Mesenchymal stem cell (in vitro differentiated cells and primary cell): ENCODE results near the gene PIEZO1.

Experiments used
- DNase-seq: peaks from one replicate; pipeline ENCODE4 v3.0.0-alpha.2; 2013
- H2AFZ ChIP-seq: one replicate; pipeline ENCODE4 v1.6.1; 2013; ENCODE audit warnings: low read depth, mild to moderate bottlenecking, control low read depth, inconsistent platforms, low read length, moderate library complexity
- H2AK5ac ChIP-seq: 2 replicates; pipeline ENCODE4 v1.6.1; 2013; ENCODE audit warnings: low read length, moderate library complexity, mild to moderate bottlenecking, inconsistent platforms; ENCODE audit not compliant: severe bottlenecking
- H2BK120ac ChIP-seq: one replicate; pipeline ENCODE4 v1.6.1; 2013; ENCODE audit warnings: low read depth, mild to moderate bottlenecking, inconsistent platforms, low read length, moderate library complexity
- H2BK12ac ChIP-seq, 2 experiments: one replicate each; pipeline ENCODE4 v1.6.1; 2013; ENCODE audit warnings: inconsistent platforms in 2 of 2, low read length in 2 of 2, mild to moderate bottlenecking in 2 of 2, moderate library complexity in 2 of 2, control low read depth in 1 of 2
- H2BK15ac ChIP-seq: one replicate; pipeline ENCODE4 v1.6.1; 2013; ENCODE audit warnings: mild to moderate bottlenecking, low read depth, inconsistent platforms; ENCODE audit not compliant: poor library complexity, severe bottlenecking
- H2BK5ac ChIP-seq: 2 replicates; pipeline ENCODE4 v1.6.1; 2013; ENCODE audit warnings: low read depth, mild to moderate bottlenecking, low read length, control low read depth, inconsistent platforms; ENCODE audit not compliant: poor library complexity, severe bottlenecking
- H3K14ac ChIP-seq, 2 experiments: one replicate each; pipeline ENCODE4 v1.6.1; 2013; ENCODE audit warnings: inconsistent platforms in 2 of 2, low read length in 2 of 2, control low read depth in 1 of 2, mild to moderate bottlenecking in 1 of 2, moderate library complexity in 1 of 2
- H3K18ac ChIP-seq, 2 experiments: one replicate each; pipeline ENCODE4 v1.6.1; 2013; ENCODE audit warnings: inconsistent platforms in 2 of 2, low read length in 2 of 2, control low read depth in 1 of 2, low read depth in 1 of 2, mild to moderate bottlenecking in 1 of 2
- H3K23ac ChIP-seq, 2 experiments: one replicate each; pipeline ENCODE4 v1.6.1; 2013; ENCODE audit warnings: inconsistent platforms in 2 of 2, low read length in 2 of 2, mild to moderate bottlenecking in 2 of 2, moderate library complexity in 2 of 2, control low read depth in 1 of 2
- H3K27ac ChIP-seq: 2 replicates; pipeline ENCODE4 v1.5.1; 2013; ENCODE audit warnings: mild to moderate bottlenecking, moderate library complexity, low read length, control low read depth, inconsistent platforms; ENCODE audit not compliant: poor library complexity, severe bottlenecking
- H3K27me3 ChIP-seq, 2 experiments: 2 replicates each; pipeline versions ENCODE4 v1.6.1 to v1.7.0; 2013; ENCODE audit warnings: low read length in 2 of 2, mild to moderate bottlenecking in 2 of 2, moderate library complexity in 2 of 2, control low read depth in 1 of 2, inconsistent platforms in 1 of 2; ENCODE audit not compliant: control insufficient read depth in 1 of 2, insufficient read depth in 1 of 2
- H3K36me3 ChIP-seq, 2 experiments: 2 replicates each; pipeline versions ENCODE4 v1.6.1 to v1.7.0; 2013; ENCODE audit warnings: low read length in 2 of 2, control low read depth in 1 of 2, inconsistent platforms in 1 of 2, low read depth in 1 of 2, mild to moderate bottlenecking in 1 of 2; ENCODE audit not compliant: insufficient read depth in 2 of 2, control insufficient read depth in 1 of 2
- H3K4ac ChIP-seq, 2 experiments: one replicate each; pipeline ENCODE4 v1.6.1; 2013; ENCODE audit warnings: inconsistent platforms in 2 of 2, low read length in 2 of 2, mild to moderate bottlenecking in 2 of 2, moderate library complexity in 2 of 2, control low read depth in 1 of 2, low read depth in 1 of 2
- H3K4me1 ChIP-seq: 2 replicates; pipeline ENCODE4 v1.6.1; 2013; ENCODE audit warnings: low read depth, low read length, control low read depth; ENCODE audit not compliant: control insufficient read depth, insufficient read depth
- H3K4me2 ChIP-seq: 2 replicates; pipeline ENCODE4 v1.6.1; 2013; ENCODE audit warnings: low read length, mild to moderate bottlenecking, inconsistent platforms; ENCODE audit not compliant: poor library complexity, severe bottlenecking
- H3K4me3 ChIP-seq, 2 experiments: 2 replicates each; pipeline versions ENCODE4 v1.5.1 to v1.7.0; 2013; ENCODE audit warnings: low read length in 2 of 2, mild to moderate bottlenecking in 2 of 2, control low read depth in 1 of 2, low read depth in 1 of 2; ENCODE audit not compliant: insufficient read depth in 1 of 2
- H3K79me1 ChIP-seq: replicated peaks from 2 replicates; pipeline ENCODE4 v1.6.1; 2013; ENCODE audit warnings: mild to moderate bottlenecking, control low read depth, low read length, inconsistent platforms; ENCODE audit not compliant: poor library complexity, severe bottlenecking
- H3K9ac ChIP-seq: 2 replicates; pipeline ENCODE4 v1.7.0; 2013; ENCODE audit warnings: mild to moderate bottlenecking, low read length, moderate library complexity
- H3K9me3 ChIP-seq: 2 replicates; pipeline ENCODE4 v1.7.0; 2013; ENCODE audit warnings: mild to moderate bottlenecking, low read length; ENCODE audit not compliant: control insufficient read depth
- H4K8ac ChIP-seq: one replicate; pipeline ENCODE4 v1.6.1; 2013; ENCODE audit warnings: inconsistent platforms, mild to moderate bottlenecking, low read length, moderate library complexity
- H4K91ac ChIP-seq: one replicate; pipeline ENCODE4 v1.6.1; 2013; ENCODE audit warnings: mild to moderate bottlenecking, low read length, inconsistent platforms
- WGBS: methylation state at CpG from one replicate; pipeline ENCODE4 v1.1.7; 2013; ENCODE audit warnings: mixed read lengths; 5-methylcytosine and 5-hydroxymethylcytosine counted together

The PIEZO1 gene

DNA sequence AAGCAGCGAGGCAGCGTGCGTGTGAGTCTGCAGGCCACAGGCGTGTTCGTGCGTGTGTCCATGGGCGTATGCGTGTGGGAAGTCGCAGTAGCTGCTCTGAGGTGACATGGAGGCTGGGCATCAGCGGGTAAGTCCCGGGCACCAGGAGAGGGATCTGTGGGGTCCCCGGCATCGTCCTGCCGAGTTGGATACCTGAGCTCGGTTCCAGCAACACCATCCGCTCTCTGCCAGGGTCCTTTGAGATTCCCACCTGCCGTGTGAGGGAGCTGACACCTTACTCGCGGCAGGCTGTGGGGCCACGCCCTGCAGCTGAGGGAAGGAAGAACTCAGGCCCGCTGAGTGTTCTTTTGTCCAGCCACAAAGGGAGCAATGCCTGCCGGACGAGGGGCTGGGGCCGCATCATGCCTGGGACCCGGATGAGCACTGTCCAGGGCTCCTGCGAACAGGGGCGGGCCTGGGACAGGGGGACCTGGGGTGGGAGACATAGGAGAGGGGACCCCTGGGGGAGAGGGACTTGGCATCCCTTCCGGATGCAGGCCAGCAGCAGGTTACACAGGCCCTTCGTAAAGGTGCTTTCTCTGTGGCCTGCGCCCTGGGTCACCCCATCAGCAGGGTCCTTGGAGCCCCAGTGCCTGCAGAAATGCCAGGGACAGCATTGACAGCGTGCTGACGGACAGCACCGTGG lies 93.7 kb downstream of the PIEZO1 start:
- Histone ChIP-seq H3K27ac (no peak overlapping the region), H3K36me3 (peaks cover 0 to 9% of the 10 kb centered on the region in 2 experiments), H2BK120ac (no peak overlapping the region), H4K8ac (no peak overlapping the region), H2AFZ (no peak overlapping the region), H3K79me1 (no peaks in the 10 kb centered on the region), H3K27me3 (peaks cover 43 to 51% of the 10 kb centered on the region in 2 experiments), H3K23ac (no peak overlapping the region), H2BK5ac (no peak overlapping the region), H3K9me3 (no peaks in the 10 kb centered on the region), H4K91ac (peak overlapping the region; percentile 12), H2BK12ac (no peak overlapping the region), H3K4ac (no peak overlapping the region), H3K4me2 (no peak overlapping the region), H3K18ac (no peak overlapping the region), H3K4me1 (peaks cover 13% of the 10 kb centered on the region), H3K9ac (no peak overlapping the region), H3K4me3 (no peak overlapping the region), H2BK15ac (no peak overlapping the region), H2AK5ac (no peak overlapping the region), H3K14ac (no peak overlapping the region)
- 84% methylated on average over 33 of the region's 33 CpGs for WGBS
- DNase-seq, result no peak

GRCh38 chr16:88690341-88691128 lies 94.5 kb downstream of the PIEZO1 start:
- no peak overlapping the region for H3K9ac ChIP-seq
- no peak overlapping the region for H3K27ac ChIP-seq
- no peak for DNase-seq
- WGBS, result 79% methylated on average over 21 of the region's 21 CpGs
- no peaks in the 10 kb centered on the region for H3K9me3 ChIP-seq
- no peaks in the 10 kb centered on the region for H3K79me1 ChIP-seq
- no peak overlapping the region for H2AFZ ChIP-seq
- H4K8ac ChIP-seq, result no peak overlapping the region
- H3K27me3 ChIP-seq, result peaks cover 49 to 58% of the 10 kb centered on the region in 2 experiments
- H3K14ac ChIP-seq, result no peak overlapping the region
- H2AK5ac ChIP-seq, result no peak overlapping the region
- peaks cover 20% of the 10 kb centered on the region for H3K4me1 ChIP-seq
- H3K4ac ChIP-seq, result no peak overlapping the region
- peaks cover 0 to 3% of the 10 kb centered on the region in 2 experiments for H3K36me3 ChIP-seq
- H4K91ac ChIP-seq, result peak overlapping the region; percentile 12
- H2BK12ac ChIP-seq, result no peak overlapping the region
- H3K23ac ChIP-seq, result no peak overlapping the region
- H3K18ac ChIP-seq, result no peak overlapping the region
- no peak overlapping the region for H2BK5ac ChIP-seq
- no peak overlapping the region for H3K4me3 ChIP-seq
- no peak overlapping the region for H2BK15ac ChIP-seq
- no peak overlapping the region for H2BK120ac ChIP-seq
- no peak overlapping the region for H3K4me2 ChIP-seq

GRCh38 chr16:88688013-88688778 lies 96.8 kb downstream of the PIEZO1 start:
- H2BK15ac ChIP-seq, result no peak overlapping the region
- no peak overlapping the region for H4K8ac ChIP-seq
- no peak overlapping the region for H2BK12ac ChIP-seq
- no peak overlapping the region for H3K27ac ChIP-seq
- no peaks in the 10 kb centered on the region for H3K9me3 ChIP-seq
- no peak overlapping the region for H3K23ac ChIP-seq
- peaks cover 0 to 3% of the 10 kb centered on the region in 2 experiments for H3K36me3 ChIP-seq
- H2AK5ac ChIP-seq, result no peak overlapping the region
- no peak overlapping the region for H3K4me2 ChIP-seq
- H3K27me3 ChIP-seq, result peaks cover 66 to 68% of the 10 kb centered on the region in 2 experiments
- peaks cover 24% of the 10 kb centered on the region for H3K4me1 ChIP-seq
- H3K9ac ChIP-seq, result no peak overlapping the region
- H3K79me1 ChIP-seq, result no peaks in the 10 kb centered on the region
- H2BK5ac ChIP-seq, result no peak overlapping the region
- no peak for DNase-seq
- WGBS, result 56% methylated on average over 28 of the region's 28 CpGs
- no peak overlapping the region for H3K18ac ChIP-seq
- H4K91ac ChIP-seq, result no peak overlapping the region
- no peak overlapping the region for H2BK120ac ChIP-seq
- no peak overlapping the region for H3K4ac ChIP-seq
- no peak overlapping the region for H3K4me3 ChIP-seq
- H3K14ac ChIP-seq, result no peak overlapping the region
- H2AFZ ChIP-seq, result no peak overlapping the region

DNA sequence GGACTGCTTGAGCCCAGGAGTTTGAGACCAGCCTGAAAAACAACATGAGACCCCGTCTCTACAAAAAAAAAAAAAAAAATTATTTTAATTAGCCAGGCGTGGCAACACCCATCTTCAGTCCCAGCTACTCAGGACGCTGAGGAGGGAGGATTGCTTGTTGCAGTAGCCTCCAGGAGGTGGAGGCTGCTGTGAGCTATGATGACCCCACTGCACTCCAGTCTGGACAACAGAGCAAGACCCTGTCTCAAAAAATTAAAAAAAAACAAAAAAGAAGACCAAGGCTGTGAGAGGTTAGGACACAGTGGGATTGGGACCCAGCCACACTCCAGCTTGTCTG lies 97.4 kb downstream of the PIEZO1 start:
- H3K36me3 ChIP-seq, result peaks cover 0 to 3% of the 10 kb centered on the region in 2 experiments
- H3K23ac ChIP-seq, result no peak overlapping the region
- no peak for DNase-seq
- H2AK5ac ChIP-seq, result no peak overlapping the region
- WGBS, result 67% methylated on average over 2 of the region's 3 CpGs
- peaks cover 24% of the 10 kb centered on the region for H3K4me1 ChIP-seq
- no peak overlapping the region for H3K4me3 ChIP-seq
- H2BK12ac ChIP-seq, result no peak overlapping the region
- no peak overlapping the region for H3K4ac ChIP-seq
- no peak overlapping the region for H2AFZ ChIP-seq
- no peak overlapping the region for H3K4me2 ChIP-seq
- no peaks in the 10 kb centered on the region for H3K79me1 ChIP-seq
- H3K27ac ChIP-seq, result no peak overlapping the region
- no peak overlapping the region for H3K14ac ChIP-seq
- no peak overlapping the region for H3K18ac ChIP-seq
- H2BK120ac ChIP-seq, result no peak overlapping the region
- no peak overlapping the region for H4K91ac ChIP-seq
- no peak overlapping the region for H3K9ac ChIP-seq
- H2BK15ac ChIP-seq, result no peak overlapping the region
- no peak overlapping the region for H2BK5ac ChIP-seq
- H3K27me3 ChIP-seq, result peaks cover 62 to 68% of the 10 kb centered on the region in 2 experiments
- H4K8ac ChIP-seq, result no peak overlapping the region
- no peaks in the 10 kb centered on the region for H3K9me3 ChIP-seq
